ENCODE results near the gene ENGASE.

ENGASE gene

GRCh38 chr17:79104898-79105600 lies 30.4 kb downstream of the ENGASE start:
- no peaks in the 10 kb centered on the region for H3K27me3 ChIP-seq (ENCODE audit: low read depth, low read length)
- no peak overlapping the region for H3K27ac ChIP-seq (ENCODE audit: low read length)
- no peaks in the 10 kb centered on the region for H3K9me3 ChIP-seq (ENCODE audit: control insufficient read depth in 1 of 2, low read length in 2 of 2)
- peaks cover 0 to 20% of the 10 kb centered on the region in 2 donors for H3K36me3 ChIP-seq (ENCODE audit: control insufficient read depth in 1 of 2, insufficient read depth in 2 of 2, low read length in 2 of 2)
- H3K4me1 ChIP-seq (ENCODE audit: control insufficient read depth in 1 of 2, insufficient read depth in 2 of 2, low read length in 2 of 2) = no peaks in the 10 kb centered on the region
- H3K4me3 ChIP-seq (ENCODE audit: low read depth in 1 of 2, low read length in 2 of 2) = no peak overlapping the region

GRCh38 chr17:79105937-79106336 lies 31.3 kb downstream of the ENGASE start:
- Histone ChIP-seq H3K4me1 (ENCODE audit: control insufficient read depth in 1 of 2, insufficient read depth in 2 of 2, low read length in 2 of 2) (no peaks in the 10 kb centered on the region), H3K4me3 (ENCODE audit: low read depth in 1 of 2, low read length in 2 of 2) (no peak overlapping the region), H3K27me3 (ENCODE audit: low read depth, low read length) (no peaks in the 10 kb centered on the region), H3K36me3 (ENCODE audit: control insufficient read depth in 1 of 2, insufficient read depth in 2 of 2, low read length in 2 of 2) (peaks cover 0 to 15% of the 10 kb centered on the region in 2 donors), H3K27ac (ENCODE audit: low read length) (no peak overlapping the region), H3K9me3 (ENCODE audit: control insufficient read depth in 1 of 2, low read length in 2 of 2) (no peaks in the 10 kb centered on the region)

GRCh38 chr17:79106958-79107357 lies 32.3 kb downstream of the ENGASE start:
- Histone ChIP-seq H3K4me3 (ENCODE audit: low read depth in 1 of 2, low read length in 2 of 2) (no peak overlapping the region), H3K27me3 (ENCODE audit: low read depth, low read length) (no peaks in the 10 kb centered on the region), H3K36me3 (ENCODE audit: control insufficient read depth in 1 of 2, insufficient read depth in 2 of 2, low read length in 2 of 2) (peaks cover 0 to 11% of the 10 kb centered on the region in 2 donors), H3K4me1 (ENCODE audit: control insufficient read depth in 1 of 2, insufficient read depth in 2 of 2, low read length in 2 of 2) (no peaks in the 10 kb centered on the region), H3K27ac (ENCODE audit: low read length) (no peak overlapping the region), H3K9me3 (ENCODE audit: control insufficient read depth in 1 of 2, low read length in 2 of 2) (no peaks in the 10 kb centered on the region)

- Histone ChIP-seq H3K27me3 (ENCODE audit: low read depth, low read length) (no peaks in the 10 kb centered on the region), H3K36me3 (ENCODE audit: control insufficient read depth in 1 of 2, insufficient read depth in 2 of 2, low read length in 2 of 2) (peaks cover 0 to 11% of the 10 kb centered on the region in 2 donors), H3K9me3 (ENCODE audit: control insufficient read depth in 1 of 2, low read length in 2 of 2) (no peaks in the 10 kb centered on the region), H3K4me1 (ENCODE audit: control insufficient read depth in 1 of 2, insufficient read depth in 2 of 2, low read length in 2 of 2) (no peaks in the 10 kb centered on the region), H3K27ac (ENCODE audit: low read length) (no peak overlapping the region), H3K4me3 (ENCODE audit: low read depth in 1 of 2, low read length in 2 of 2) (no peak overlapping the region)
These were observed 33.0 kb downstream of the ENGASE start for GRCh38 chr17:79107499-79108231.

GRCh38 chr17:79108232-79108850 lies 33.7 kb downstream of the ENGASE start:
- Histone ChIP-seq H3K27me3 (ENCODE audit: low read depth, low read length) (no peaks in the 10 kb centered on the region), H3K4me3 (ENCODE audit: low read depth in 1 of 2, low read length in 2 of 2) (no peak overlapping the region), H3K36me3 (ENCODE audit: control insufficient read depth in 1 of 2, insufficient read depth in 2 of 2, low read length in 2 of 2) (peaks cover 0 to 11% of the 10 kb centered on the region in 2 donors), H3K4me1 (ENCODE audit: control insufficient read depth in 1 of 2, insufficient read depth in 2 of 2, low read length in 2 of 2) (no peaks in the 10 kb centered on the region), H3K9me3 (ENCODE audit: control insufficient read depth in 1 of 2, low read length in 2 of 2) (no peaks in the 10 kb centered on the region), H3K27ac (ENCODE audit: low read length) (no peak overlapping the region)

- no peaks in the 10 kb centered on the region for H3K4me1 ChIP-seq (ENCODE audit: control insufficient read depth in 1 of 2, insufficient read depth in 2 of 2, low read length in 2 of 2)
These were observed 34.2 kb downstream of the ENGASE start for GRCh38 chr17:79108870-79109269.

GRCh38 chr17:79109584-79109983 lies 35.0 kb downstream of the ENGASE start:
- Histone ChIP-seq H3K36me3 (ENCODE audit: control insufficient read depth in 1 of 2, insufficient read depth in 2 of 2, low read length in 2 of 2) (peaks cover 0 to 11% of the 10 kb centered on the region in 2 donors), H3K9me3 (ENCODE audit: control insufficient read depth in 1 of 2, low read length in 2 of 2) (no peaks in the 10 kb centered on the region), H3K27me3 (ENCODE audit: low read depth, low read length) (no peaks in the 10 kb centered on the region), H3K27ac (ENCODE audit: low read length) (no peak overlapping the region), H3K4me1 (ENCODE audit: control insufficient read depth in 1 of 2, insufficient read depth in 2 of 2, low read length in 2 of 2) (peaks cover 0 to 6% of the 10 kb centered on the region in 2 donors), H3K4me3 (ENCODE audit: low read depth in 1 of 2, low read length in 2 of 2) (no peak overlapping the region)

More at GRCh38 chr17:79108870-79109269, 34.2 kb downstream of the ENGASE start:
- Histone ChIP-seq H3K36me3 (ENCODE audit: control insufficient read depth in 1 of 2, insufficient read depth in 2 of 2, low read length in 2 of 2) (peaks cover 0 to 11% of the 10 kb centered on the region in 2 donors), H3K4me3 (ENCODE audit: low read depth in 1 of 2, low read length in 2 of 2) (no peak overlapping the region), H3K27ac (ENCODE audit: low read length) (no peak overlapping the region), H3K9me3 (ENCODE audit: control insufficient read depth in 1 of 2, low read length in 2 of 2) (no peaks in the 10 kb centered on the region), H3K27me3 (ENCODE audit: low read depth, low read length) (no peaks in the 10 kb centered on the region)

- no peaks in the 10 kb centered on the region for H3K27me3 ChIP-seq (ENCODE audit: low read depth, low read length)
- H3K4me1 ChIP-seq (ENCODE audit: control insufficient read depth in 1 of 2, insufficient read depth in 2 of 2, low read length in 2 of 2) = peaks cover 0 to 7% of the 10 kb centered on the region in 2 donors
- H3K4me3 ChIP-seq (ENCODE audit: low read depth in 1 of 2, low read length in 2 of 2) = no peak overlapping the region
- H3K36me3 ChIP-seq (ENCODE audit: control insufficient read depth in 1 of 2, insufficient read depth in 2 of 2, low read length in 2 of 2) = peaks cover 0 to 11% of the 10 kb centered on the region in 2 donors
- no peaks in the 10 kb centered on the region for H3K9me3 ChIP-seq (ENCODE audit: control insufficient read depth in 1 of 2, low read length in 2 of 2)
- no peak overlapping the region for H3K27ac ChIP-seq (ENCODE audit: low read length)
These were observed 36.5 kb downstream of the ENGASE start for GRCh38 chr17:79111097-79111496.

GRCh38 chr17:79112471-79112870 lies 37.8 kb downstream of the ENGASE start:
- Histone ChIP-seq H3K4me1 (ENCODE audit: control insufficient read depth in 1 of 2, insufficient read depth in 2 of 2, low read length in 2 of 2) (peaks cover 0 to 7% of the 10 kb centered on the region in 2 donors), H3K4me3 (ENCODE audit: low read depth in 1 of 2, low read length in 2 of 2) (no peak overlapping the region), H3K27me3 (ENCODE audit: low read depth, low read length) (no peaks in the 10 kb centered on the region), H3K27ac (ENCODE audit: low read length) (no peak overlapping the region), H3K36me3 (ENCODE audit: control insufficient read depth in 1 of 2, insufficient read depth in 2 of 2, low read length in 2 of 2) (peaks cover 0 to 11% of the 10 kb centered on the region in 2 donors), H3K9me3 (ENCODE audit: control insufficient read depth in 1 of 2, low read length in 2 of 2) (no peaks in the 10 kb centered on the region)

- Histone ChIP-seq H3K4me3 (ENCODE audit: low read depth in 1 of 2, low read length in 2 of 2) (no peak overlapping the region), H3K9me3 (ENCODE audit: control insufficient read depth in 1 of 2, low read length in 2 of 2) (no peaks in the 10 kb centered on the region), H3K27me3 (ENCODE audit: low read depth, low read length) (no peaks in the 10 kb centered on the region), H3K36me3 (ENCODE audit: control insufficient read depth in 1 of 2, insufficient read depth in 2 of 2, low read length in 2 of 2) (peaks cover 0 to 3% of the 10 kb centered on the region in 2 donors), H3K27ac (ENCODE audit: low read length) (no peak overlapping the region), H3K4me1 (ENCODE audit: control insufficient read depth in 1 of 2, insufficient read depth in 2 of 2, low read length in 2 of 2) (peaks cover 0 to 7% of the 10 kb centered on the region in 2 donors)
These were observed 39.3 kb downstream of the ENGASE start for GRCh38 chr17:79113699-79114457.

Data from muscle layer of duodenum (tissue), 2 donors.